K562 (cell line): ENCODE measurements around the gene SMAGP. TPM values are rescaled to one million over a fixed set of nuclear protein-coding genes. Genes with fewer than 3 reads are reported as not detected.
A peak's percentile ranks its signal among the peaks of the same experiment; 100 is the strongest.

Experiments
- ATAC-seq: fragments of 200-7000 bp; cut with Tn5 transposase; 3 replicates; pipeline ENCODE4 v1.9.1; 2020; ENCODE audit warnings: moderate library complexity
- BruUV-seq: library from RNA; stranded (reverse); fragments of 400-500 nt; replicated peaks from 2 replicates; lab custom pipeline; 2021; lab: Mats Ljungman, UMichigan
- CTCF ChIA-PET: fragments of 300-600 bp; formaldehyde crosslinking; extraction: SDS; loops from one replicate; lab custom pipeline; 2021; ENCODE audit warnings: low intra/inter-chr PET ratio; lab: Yijun Ruan, JAX
- POLR2A ChIA-PET: fragments of 300-600, 350-650 bp; sonication (Branson Sonifier 250); formaldehyde crosslinking; extraction: SDS; loops from one replicate; lab custom pipeline; 2021; ENCODE audit warnings: antibody characterized with exemption, inconsistent platforms; lab: Yijun Ruan, JAX
- DNase-seq, 4 experiments: peaks; one replicate each; pipeline versions ENCODE4 v3.0.0 to v3.0.0-alpha.2; 2011 to 2018; ENCODE audit warnings: low spot score in 3 of 4, mixed read lengths in 3 of 4; ENCODE audit errors: extremely low read depth in 1 of 4
- FAIRE-seq: peaks from 2 replicates; lab custom pipeline; 2011; peaks lifted over from hg19 to GRCh38; lab: Jason Lieb, UNC
- H2AFZ ChIP-seq: 2 replicates; pipeline ENCODE4 v1.6.0; 2011; ENCODE audit warnings: low read depth, low read length, control low read depth, inconsistent platforms
- H3K27ac ChIP-seq: fragments of 200-600 bp; 3 replicates; pipeline ENCODE4 v1.8.0; 2011; ENCODE audit warnings: low read depth, mild to moderate bottlenecking, control low read depth, inconsistent platforms, low read length, moderate library complexity, mixed read lengths; ENCODE audit errors: extremely low read depth
- H3K27me3 ChIP-seq, 2 experiments: fragments of 300-600 bp in 1 of 2; 2 replicates in 1 of 2; 3 replicates in 1 of 2; pipeline versions ENCODE4 v1.6.0 to v1.8.0; 2011; ENCODE audit warnings: inconsistent platforms in 2 of 2, low read length in 2 of 2, mild to moderate bottlenecking in 1 of 2, mixed read lengths in 1 of 2, moderate library complexity in 1 of 2; ENCODE audit not compliant: control insufficient read depth in 2 of 2, insufficient read depth in 2 of 2
- H3K36me3 ChIP-seq: fragments of 300-600 bp; 3 replicates; pipeline ENCODE4 v1.8.0; 2011; ENCODE audit warnings: mild to moderate bottlenecking, low read length, inconsistent platforms; ENCODE audit not compliant: control insufficient read depth, insufficient read depth
- H3K4me1 ChIP-seq, 2 experiments: fragments of 200-600 bp in 1 of 2; replicated peaks in 1 of 2; 2 replicates in 1 of 2; 3 replicates in 1 of 2; pipeline versions ENCODE4 v1.5.1 to v1.8.0; 2011; ENCODE audit warnings: inconsistent platforms in 2 of 2, low read length in 2 of 2, mild to moderate bottlenecking in 1 of 2, mixed read lengths in 1 of 2, moderate library complexity in 1 of 2; ENCODE audit not compliant: control insufficient read depth in 2 of 2, insufficient read depth in 2 of 2
- H3K4me2 ChIP-seq: 2 replicates; pipeline ENCODE4 v1.6.1; 2011; ENCODE audit warnings: low read length, control low read depth, inconsistent platforms, mixed read lengths; ENCODE audit not compliant: insufficient read depth
- H3K4me3 ChIP-seq: fragments of 200-600 bp; sonication (generic), shearing (Covaris generic); 2 replicates; pipeline ENCODE4 v1.5.1; 2016; ENCODE audit warnings: control low read depth, inconsistent platforms
- H3K79me2 ChIP-seq: fragments of 200-600 bp; 3 replicates; pipeline ENCODE4 v1.8.0; 2011; ENCODE audit warnings: low read length, inconsistent platforms; ENCODE audit not compliant: control insufficient read depth, insufficient read depth
- H3K9ac ChIP-seq, 2 experiments: 2 replicates each; pipeline versions ENCODE4 v1.6.0 to v1.6.1; 2011; ENCODE audit warnings: low read depth in 2 of 2, low read length in 2 of 2, control low read depth in 1 of 2, inconsistent platforms in 1 of 2, mild to moderate bottlenecking in 1 of 2, mixed read lengths in 1 of 2; ENCODE audit not compliant: insufficient read depth in 1 of 2
- H3K9me1 ChIP-seq: one replicate; pipeline ENCODE4 v1.6.0; 2011; ENCODE audit warnings: inconsistent platforms, mild to moderate bottlenecking, low read length, moderate library complexity; ENCODE audit not compliant: control insufficient read depth, insufficient read depth
- H3K9me3 ChIP-seq: replicated peaks from 2 replicates; pipeline ENCODE4 v1.5.1; 2011; ENCODE audit warnings: low read depth, low read length, inconsistent platforms; ENCODE audit not compliant: control insufficient read depth, insufficient read depth
- H4K20me1 ChIP-seq: replicated peaks from 2 replicates; pipeline ENCODE4 v1.6.1; 2011; ENCODE audit warnings: low read length, inconsistent platforms, mixed read lengths; ENCODE audit not compliant: control insufficient read depth, insufficient read depth
- ADNP ChIP-seq: fragments of 200-800 bp; sonication (Bioruptor generic); IDR thresholded peaks from 2 replicates; pipeline ENCODE4 v1.6.1; 2016; ENCODE audit warnings: missing genetic modification characterization, missing compliant biosample characterization
- CBX1 ChIP-seq: sonication (generic); IDR thresholded peaks from 2 replicates; pipeline ENCODE4 v1.6.1; 2016; ENCODE audit warnings: antibody characterized with exemption, low read depth, mild to moderate bottlenecking
- CC2D1A ChIP-seq: fragments of 450-650 bp; IDR thresholded peaks from 2 replicates; pipeline ENCODE4 v1.6.1; 2017; ENCODE audit warnings: mild to moderate bottlenecking
- CCNT2 ChIP-seq: IDR thresholded peaks from 2 replicates; pipeline ENCODE4 v1.6.1; 2011; ENCODE audit warnings: borderline replicate concordance, low read depth, mild to moderate bottlenecking, moderate library complexity, mixed read lengths, low read length; ENCODE audit not compliant: insufficient read length; ENCODE audit errors: extremely low read depth
- FOSL1 ChIP-seq: fragments of 200-800 bp; sonication (Bioruptor generic); conservative IDR thresholded peaks from 2 replicates; pipeline ENCODE4 v1.6.1; 2016; ENCODE audit warnings: missing genetic modification characterization, missing compliant biosample characterization
- GATAD2A ChIP-seq: fragments of 450-650 bp; IDR thresholded peaks from 2 replicates; pipeline ENCODE4 v1.6.1; 2017
- GATAD2B ChIP-seq: fragments of 450-650 bp; IDR thresholded peaks from 2 replicates; pipeline ENCODE4 v1.6.1; 2017; ENCODE audit warnings: mild to moderate bottlenecking, borderline replicate concordance
- HMGN3 ChIP-seq: IDR thresholded peaks from 2 replicates; pipeline ENCODE4 v1.6.1; 2011; ENCODE audit warnings: borderline replicate concordance, low read depth, mild to moderate bottlenecking, mixed read lengths, low read length; ENCODE audit not compliant: insufficient read length; ENCODE audit errors: extremely low read depth
- KDM1A ChIP-seq, 2 experiments: fragments of 450-650 bp; IDR thresholded peaks; 2 replicates each; pipeline ENCODE4 v1.6.1; 2016; ENCODE audit warnings: mild to moderate bottlenecking in 2 of 2
- MLLT1 ChIP-seq, 2 experiments: fragments of 450-650 bp; IDR thresholded peaks; 2 replicates each; pipeline ENCODE4 v1.6.1; 2016
- MTF1 ChIP-seq: fragments of 250-450 bp; sonication (Bioruptor Pico); IDR thresholded peaks from 2 replicates; pipeline ENCODE4 v1.9.0; 2021; ENCODE audit warnings: moderate library complexity, mild to moderate bottlenecking, inconsistent platforms, borderline replicate concordance
- NELFE ChIP-seq: IDR thresholded peaks from 2 replicates; pipeline ENCODE4 v1.6.1; 2011; ENCODE audit warnings: mild to moderate bottlenecking; ENCODE audit not compliant: insufficient read depth, insufficient read length
- RBM25 ChIP-seq: fragments of 200-400 bp; formaldehyde crosslinking; IDR thresholded peaks from 2 replicates; pipeline ENCODE4 v1.6.1; 2018; ENCODE audit warnings: low read length, low read depth, moderate library complexity; ENCODE audit not compliant: severe bottlenecking
- TCF3 ChIP-seq: sonication (generic); formaldehyde crosslinking; IDR thresholded peaks from 2 replicates; pipeline ENCODE4 v1.4.0; 2020; ENCODE audit warnings: mild to moderate bottlenecking, missing genetic modification reagents
- ZNF24 ChIP-seq: fragments of 450-650 bp; IDR thresholded peaks from 2 replicates; pipeline ENCODE4 v1.6.1; 2016
- ZNF431 ChIP-seq: sonication (generic); formaldehyde crosslinking; IDR thresholded peaks from 2 replicates; pipeline ENCODE4 v1.8.0; 2022; ENCODE audit warnings: mild to moderate bottlenecking, missing genetic modification reagents
- WGBS: fragments of 100-300 bp; shearing (Covaris generic); methylation state at CpG from one replicate; pipeline ENCODE4 v1.1.6; 2016; ENCODE audit warnings: low coverage, mixed read lengths; ENCODE audit not compliant: insufficient coverage; ENCODE audit errors: missing lambda C conversion rate; 5-methylcytosine and 5-hydroxymethylcytosine counted together
- in situ Hi-C: fragments of 300-500 bp; cut with MboI; formaldehyde crosslinking; loops from 4 replicates; pipeline ENCODE4 v1.15.0; 2018; ENCODE audit warnings: inconsistent platforms, mixed read lengths
- intact Hi-C: fragments of 100-400 bp; cut with micrococcal nuclease; formaldehyde crosslinking; loops from 2 replicates; pipeline ENCODE4 v1.14.2; 2022
- polyA plus RNA-seq, 8 experiments: library from polyadenylated mRNA; depleted of rRNA in 4 of 8; stranded (reverse) in 5 of 8; unstranded in 3 of 8; fragments of >200 nt; fragmentation: Nextera tagmentation in 2 of 8; fragmentation: Illumina TruSeq in 1 of 8; extraction: Ambion mirVana in 2 of 8; extraction: Trizol in 1 of 8; gene quantifications; 2 replicates each; pipeline versions ENCODE4 v1.2.1 to v1.2.3, GENCODE V29; 2011 to 2014; ENCODE audit warnings: inconsistent platforms in 1 of 8, missing spikeins in 1 of 8
- total RNA-seq, 7 experiments: library from RNA; depleted of rRNA in 6 of 7; stranded (reverse); fragments of >200 nt in 6 of 7; fragmentation: Illumina TruSeq in 2 of 7; extraction: Trizol in 2 of 7; gene quantifications; 2 replicates each; pipeline versions ENCODE4 v1.2.1 to v1.2.3, GENCODE V29; 2011 to 2021; ENCODE audit warnings: low replicate concordance in 1 of 7
- TF ChIP-seq, protein P1 (sequence below): conservative IDR thresholded peaks from 2 replicates; pipeline ENCODE4 v1.6.1; 2011; ENCODE audit warnings: low read depth, mild to moderate bottlenecking, low read length; ENCODE audit not compliant: control insufficient read depth

Gene SMAGP
- total and polyA plus RNA-seq, 9 of the 15 experiments (the other 6 are each of a cell fraction or from before 2014, with no cell fraction given): 23.1 to 62.3 (median 29.9) TPM

DNA sequence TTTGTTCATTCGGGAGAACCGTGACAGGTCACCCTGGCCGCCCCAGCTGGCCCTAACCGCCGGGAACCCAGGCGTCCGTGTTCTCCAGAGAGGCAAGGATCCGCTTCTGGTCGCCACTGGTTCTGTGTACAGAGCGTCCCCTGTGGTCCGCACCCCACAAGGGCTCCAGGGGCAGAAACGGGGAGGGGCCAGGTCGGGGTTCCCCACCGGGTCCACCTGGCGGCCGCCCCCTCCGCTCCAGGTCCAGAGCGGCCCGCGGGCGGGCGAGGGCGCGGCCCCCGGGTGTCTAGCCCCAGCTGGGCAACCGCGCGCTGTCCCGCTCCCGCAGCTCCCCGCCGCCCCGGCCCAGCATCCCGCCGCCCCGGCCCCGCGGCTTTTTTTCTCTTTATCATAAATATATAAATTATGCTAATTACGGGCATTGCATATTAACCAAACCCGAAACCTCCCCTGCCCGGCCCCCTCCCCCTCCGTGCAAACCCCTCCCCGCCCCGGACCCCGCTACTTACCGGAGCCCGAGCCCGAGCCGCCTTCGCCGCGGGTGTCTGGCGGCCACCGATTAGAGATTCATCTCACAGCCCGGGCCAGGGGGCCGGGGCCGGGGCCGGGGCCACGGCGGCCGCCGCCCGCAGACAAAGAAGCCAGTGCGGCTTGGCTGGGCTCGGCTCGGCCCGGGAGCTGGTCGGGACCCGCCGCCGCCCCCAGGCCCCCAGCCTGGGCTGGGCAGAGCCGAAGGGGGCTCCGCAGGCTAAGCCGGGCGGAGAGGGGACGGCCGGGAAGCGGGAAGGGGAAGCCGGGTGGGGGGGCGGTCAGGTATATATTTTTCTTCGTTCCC, 52.9 kb downstream of the SMAGP start:
- intact Hi-C loops: no loop called here
- peak overlapping the region; percentile 86 for H2AFZ ChIP-seq
- DNase-seq: peak; percentile 75 to 95 (median 90)
- 0 out of 2 replicates have a peak, but pooled peaks have one; percentile 14 for TF ChIP-seq CBX1
- no peak for TF ChIP-seq ZNF431 (CRISPR knock-in tag)
- peak; percentile 69 for TF ChIP-seq CCNT2
- TF ChIP-seq RBM25: no peak
- peak; percentile 73; the same call in 1 of the 2 replicates for TF ChIP-seq ADNP
- 0 out of 2 replicates have a peak, but pooled peaks have one; percentile 12 for TF ChIP-seq TCF3 (CRISPR knock-in tag)
- peak in 1 of 2 experiments; percentile 62; a peak in 2 of 4 replicates for TF ChIP-seq MLLT1 (IDR thresholded peaks at IDR 0.05)
- peak; percentile 28 for TF ChIP-seq HMGN3
- TF ChIP-seq MTF1 (CRISPR knock-in tag): no peak
- peak; percentile 98 for TF ChIP-seq CC2D1A
- no peak for TF ChIP-seq NELFE
- TF ChIP-seq KDM1A (IDR thresholded peaks at IDR 0.05): 0 out of 4 replicates have a peak, but pooled peaks of 1 of the 2 experiments have one; percentile 38
- TF ChIP-seq, protein P1, sequence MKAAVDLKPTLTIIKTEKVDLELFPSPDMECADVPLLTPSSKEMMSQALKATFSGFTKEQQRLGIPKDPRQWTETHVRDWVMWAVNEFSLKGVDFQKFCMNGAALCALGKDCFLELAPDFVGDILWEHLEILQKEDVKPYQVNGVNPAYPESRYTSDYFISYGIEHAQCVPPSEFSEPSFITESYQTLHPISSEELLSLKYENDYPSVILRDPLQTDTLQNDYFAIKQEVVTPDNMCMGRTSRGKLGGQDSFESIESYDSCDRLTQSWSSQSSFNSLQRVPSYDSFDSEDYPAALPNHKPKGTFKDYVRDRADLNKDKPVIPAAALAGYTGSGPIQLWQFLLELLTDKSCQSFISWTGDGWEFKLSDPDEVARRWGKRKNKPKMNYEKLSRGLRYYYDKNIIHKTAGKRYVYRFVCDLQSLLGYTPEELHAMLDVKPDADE: 0 out of 2 replicates have a peak, but pooled peaks have one; percentile 44
- 0 out of 2 replicates have a peak, but pooled peaks have one; percentile 30 for TF ChIP-seq ZNF24
- peak; percentile 79 for TF ChIP-seq GATAD2B
- peak; percentile 82 for TF ChIP-seq GATAD2A
- peak; percentile 21; the same call in 1 of the 2 replicates for TF ChIP-seq FOSL1 (tag)

More for the DNA sequence above, 52.9 kb downstream of the SMAGP start:
- WGBS: 4% methylated on average over 18 of the region's 81 CpGs
- ATAC-seq: peak; percentile 72
- CTCF ChIA-PET: interaction anchor here (0.7 kb wide), 1 partner anchor 183 kb away, joined by 3 read pairs; no protein-coding TSS in a partner anchor
- Histone ChIP-seq H3K9ac (peak overlapping the region; percentile 91 to 99; a peak in 3 of 4 replicates), H3K79me2 (peaks cover 22% of the 10 kb centered on the region), H3K4me2 (peak overlapping the region; percentile 74), H3K9me3 (no peaks in the 10 kb centered on the region), H3K36me3 (no peaks in the 10 kb centered on the region), H4K20me1 (no peaks in the 10 kb centered on the region), H3K4me3 (peak overlapping the region; percentile 71), H3K27me3 (no peaks in the 10 kb centered on the region), H3K9me1 (no peaks in the 10 kb centered on the region), H3K27ac (peak overlapping the region; percentile 90; the same call in 2 of the 3 replicates), H3K4me1 (peaks cover 17 to 18% of the 10 kb centered on the region in 2 experiments; a peak in 4 of 5 replicates)
- in situ Hi-C loops: no loop called here
- BruUV-seq: no TSS peak
- FAIRE-seq: no peak
- POLR2A ChIA-PET: interaction anchor here (0.5 to 3.0 kb wide), 14 partner anchors 10 to 191 kb away, joined by 3 to 15 read pairs (median 6); partner anchors contain the start of genes CSRNP2, DAZAP2 and SLC11A2
